Measurements from ENCODE around the gene OLFM4. TPM values are rescaled to one million over a fixed set of nuclear protein-coding genes. Genes with fewer than 3 reads are reported as not detected.

Gene OLFM4
- total RNA-seq, 1 experiment from 2014 or later, result not detected

DNA sequence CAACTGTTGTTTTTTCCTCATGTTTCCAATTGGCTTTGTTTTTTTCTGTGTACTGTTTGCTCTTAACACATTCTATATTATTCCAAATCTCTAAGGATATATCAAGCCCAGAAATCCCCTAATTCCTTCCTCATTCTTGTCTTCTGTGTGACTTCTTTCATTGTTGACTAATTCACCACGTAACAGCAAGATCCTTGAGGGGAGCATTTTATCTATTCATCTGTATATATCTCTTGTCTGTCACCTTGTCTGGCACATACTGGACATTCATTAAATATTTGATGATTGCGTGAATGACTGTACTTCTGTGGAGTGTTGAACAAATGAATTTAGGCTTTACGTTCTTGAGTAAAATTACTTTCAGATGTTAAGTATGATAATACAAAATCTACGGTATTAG, 44.8 kb upstream of the OLFM4 start:
- POLR2A ChIA-PET, result no interaction called here
- Histone ChIP-seq H3K9me3 (no peaks in the 10 kb centered on the region), H3K36me3 (ENCODE audit: control insufficient read depth, insufficient read depth, low read length) (no peaks in the 10 kb centered on the region), H3K4me1 (no peaks in the 10 kb centered on the region), H3K4me3 (ENCODE audit: low read depth, low read length) (no peak overlapping the region), H3K27me3 (replicated peaks; ENCODE audit: control insufficient read depth, insufficient read depth, low read length) (no peaks in the 10 kb centered on the region)
- TF ChIP-seq, protein P1, sequence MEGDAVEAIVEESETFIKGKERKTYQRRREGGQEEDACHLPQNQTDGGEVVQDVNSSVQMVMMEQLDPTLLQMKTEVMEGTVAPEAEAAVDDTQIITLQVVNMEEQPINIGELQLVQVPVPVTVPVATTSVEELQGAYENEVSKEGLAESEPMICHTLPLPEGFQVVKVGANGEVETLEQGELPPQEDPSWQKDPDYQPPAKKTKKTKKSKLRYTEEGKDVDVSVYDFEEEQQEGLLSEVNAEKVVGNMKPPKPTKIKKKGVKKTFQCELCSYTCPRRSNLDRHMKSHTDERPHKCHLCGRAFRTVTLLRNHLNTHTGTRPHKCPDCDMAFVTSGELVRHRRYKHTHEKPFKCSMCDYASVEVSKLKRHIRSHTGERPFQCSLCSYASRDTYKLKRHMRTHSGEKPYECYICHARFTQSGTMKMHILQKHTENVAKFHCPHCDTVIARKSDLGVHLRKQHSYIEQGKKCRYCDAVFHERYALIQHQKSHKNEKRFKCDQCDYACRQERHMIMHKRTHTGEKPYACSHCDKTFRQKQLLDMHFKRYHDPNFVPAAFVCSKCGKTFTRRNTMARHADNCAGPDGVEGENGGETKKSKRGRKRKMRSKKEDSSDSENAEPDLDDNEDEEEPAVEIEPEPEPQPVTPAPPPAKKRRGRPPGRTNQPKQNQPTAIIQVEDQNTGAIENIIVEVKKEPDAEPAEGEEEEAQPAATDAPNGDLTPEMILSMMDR (IDR thresholded peaks at IDR 0.05; ENCODE audit: insufficient read depth in 1 of 2, low read depth in 1 of 2, low read length in 1 of 2, severe bottlenecking in 1 of 2, unreplicated experiment in 1 of 2), result no peak
- H3K36me3 Mint-ChIP-seq (ENCODE audit: insufficient read depth, unreplicated experiment), result no peaks in the 10 kb centered on the region
- BruUV-seq (replicated peaks), result no TSS peak
- peaks cover 14% of the 10 kb centered on the region for H3K27me3 Mint-ChIP-seq (ENCODE audit: insufficient read depth, unreplicated experiment)
- no peak for DNase-seq
- no peak overlapping the region for H3K27ac Mint-ChIP-seq (ENCODE audit: unreplicated experiment)
- H3K9me3 Mint-ChIP-seq (ENCODE audit: unreplicated experiment), result no peaks in the 10 kb centered on the region
- CTCF ChIA-PET, result no interaction called here
- no peaks in the 10 kb centered on the region for H3K4me1 Mint-ChIP-seq (ENCODE audit: low read depth, unreplicated experiment)
- H3K4me3 Mint-ChIP-seq (ENCODE audit: unreplicated experiment), result no peak overlapping the region
- intact Hi-C loops (cut with micrococcal nuclease; ENCODE audit: unreplicated experiment), result no loop called here

GRCh38 chr13:52984881-52985363, 43.7 kb upstream of the OLFM4 start:
- no peak overlapping the region for H3K4me3 Mint-ChIP-seq (ENCODE audit: unreplicated experiment)
- Histone ChIP-seq H3K27me3 (replicated peaks; ENCODE audit: control insufficient read depth, insufficient read depth, low read length) (no peaks in the 10 kb centered on the region), H3K36me3 (ENCODE audit: control insufficient read depth, insufficient read depth, low read length) (no peaks in the 10 kb centered on the region), H3K4me1 (no peaks in the 10 kb centered on the region), H3K4me3 (ENCODE audit: low read depth, low read length) (no peak overlapping the region), H3K9me3 (no peaks in the 10 kb centered on the region)
- BruUV-seq (replicated peaks), result no TSS peak
- H3K36me3 Mint-ChIP-seq (ENCODE audit: insufficient read depth, unreplicated experiment), result no peaks in the 10 kb centered on the region
- no peaks in the 10 kb centered on the region for H3K4me1 Mint-ChIP-seq (ENCODE audit: low read depth, unreplicated experiment)
- ChIA-PET POLR2A (no interaction called here), CTCF (no interaction called here)
- no peak overlapping the region for H3K27ac Mint-ChIP-seq (ENCODE audit: unreplicated experiment)
- H3K9me3 Mint-ChIP-seq (ENCODE audit: unreplicated experiment), result no peaks in the 10 kb centered on the region
- DNase-seq, result no peak
- peaks cover 17% of the 10 kb centered on the region for H3K27me3 Mint-ChIP-seq (ENCODE audit: insufficient read depth, unreplicated experiment)
- intact Hi-C loops (cut with micrococcal nuclease; ENCODE audit: unreplicated experiment), result no loop called here
- TF ChIP-seq, protein P1 (IDR thresholded peaks at IDR 0.05; ENCODE audit: insufficient read depth in 1 of 2, low read depth in 1 of 2, low read length in 1 of 2, severe bottlenecking in 1 of 2, unreplicated experiment in 1 of 2), result no peak

- no peak for DNase-seq
- Mint-ChIP-seq H3K36me3 (ENCODE audit: insufficient read depth, unreplicated experiment) (no peaks in the 10 kb centered on the region), H3K9me3 (ENCODE audit: unreplicated experiment) (no peaks in the 10 kb centered on the region), H3K4me3 (ENCODE audit: unreplicated experiment) (no peak overlapping the region), H3K27me3 (ENCODE audit: insufficient read depth, unreplicated experiment) (peaks cover 7% of the 10 kb centered on the region), H3K4me1 (ENCODE audit: low read depth, unreplicated experiment) (no peaks in the 10 kb centered on the region), H3K27ac (ENCODE audit: unreplicated experiment) (no peak overlapping the region)
- BruUV-seq (replicated peaks), result no TSS peak
- Histone ChIP-seq H3K27me3 (replicated peaks; ENCODE audit: control insufficient read depth, insufficient read depth, low read length) (no peaks in the 10 kb centered on the region; the same call in 1 of the 2 replicates), H3K9me3 (no peaks in the 10 kb centered on the region), H3K36me3 (ENCODE audit: control insufficient read depth, insufficient read depth, low read length) (no peaks in the 10 kb centered on the region), H3K4me3 (ENCODE audit: low read depth, low read length) (no peak overlapping the region), H3K4me1 (no peaks in the 10 kb centered on the region)
- ChIA-PET CTCF (no interaction called here), POLR2A (no interaction called here)
- TF ChIP-seq, protein P1 (IDR thresholded peaks at IDR 0.05; ENCODE audit: insufficient read depth in 1 of 2, low read depth in 1 of 2, low read length in 1 of 2, severe bottlenecking in 1 of 2, unreplicated experiment in 1 of 2), result no peak
- intact Hi-C loops (cut with micrococcal nuclease; ENCODE audit: unreplicated experiment), result no loop called here
Observed at GRCh38 chr13:52991344-52992020, 37.1 kb upstream of the OLFM4 start.

Data from Caco-2 (cell line).